GM12874 (cell line): Measurements from ENCODE around the gene NCAPD3.

Experiments
- CTCF ChIP-seq: IDR thresholded peaks from 2 replicates; pipeline ENCODE4 v1.5.1; 2011; ENCODE audit warnings: low read depth, mild to moderate bottlenecking, control low read depth, low read length, moderate library complexity; ENCODE audit not compliant: insufficient read depth

NCAPD3 gene

DNA sequence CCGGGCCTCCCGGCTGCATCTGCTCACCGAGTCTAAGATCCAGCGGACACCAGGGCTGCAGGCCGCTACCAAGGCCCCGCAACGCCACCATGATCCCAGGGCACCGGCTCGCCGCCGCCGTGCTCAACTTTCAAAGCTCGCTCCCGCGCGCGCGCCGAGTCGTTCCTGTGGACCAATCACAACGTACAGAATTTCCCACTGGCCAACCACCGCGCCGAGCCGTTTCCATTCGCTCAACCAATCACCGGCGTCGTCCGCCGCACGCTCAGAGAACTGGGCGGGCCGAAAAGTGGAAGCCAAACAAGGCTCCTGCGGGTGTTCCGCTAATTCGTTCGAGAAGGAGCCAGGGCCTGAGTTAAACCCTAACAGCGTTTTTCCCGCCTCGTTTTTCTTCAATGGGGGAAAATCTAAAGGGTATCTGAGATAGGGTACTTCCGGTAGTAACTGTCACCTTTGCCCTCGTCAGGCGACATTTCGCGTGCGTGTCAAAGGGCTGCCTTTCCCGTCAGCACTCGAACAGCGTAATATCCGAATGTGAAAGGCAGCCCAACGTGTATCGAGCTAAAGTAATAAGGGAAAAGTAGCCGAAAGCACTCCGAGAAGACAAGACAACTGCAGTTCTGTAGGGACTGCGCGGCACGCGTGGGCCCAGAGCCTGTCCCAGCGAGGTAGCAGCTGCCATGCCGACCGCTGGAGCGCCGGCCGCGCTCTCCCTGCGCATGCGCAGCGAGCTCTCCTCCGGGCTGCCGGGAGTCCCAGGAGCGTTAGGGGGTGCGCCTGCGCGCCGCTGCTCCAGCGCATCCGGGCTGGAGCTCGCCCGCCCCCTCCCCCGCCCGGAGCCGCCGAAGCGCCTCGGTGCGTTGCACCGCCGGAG is at the start of gene NCAPD3, which contains the start of gene VPS26B:
Gene NCAPD3, minus strand, starts transcription at position 132 of the 874 bp plus-strand sequence. Its CDS starts 41 bp downstream, at position 91.
Gene VPS26B, plus strand, starts transcription at position 836 of the 874 bp plus-strand sequence. CDS start 452 bp downstream, outside the sequence.
- TF ChIP-seq CTCF = no peak

DNA sequence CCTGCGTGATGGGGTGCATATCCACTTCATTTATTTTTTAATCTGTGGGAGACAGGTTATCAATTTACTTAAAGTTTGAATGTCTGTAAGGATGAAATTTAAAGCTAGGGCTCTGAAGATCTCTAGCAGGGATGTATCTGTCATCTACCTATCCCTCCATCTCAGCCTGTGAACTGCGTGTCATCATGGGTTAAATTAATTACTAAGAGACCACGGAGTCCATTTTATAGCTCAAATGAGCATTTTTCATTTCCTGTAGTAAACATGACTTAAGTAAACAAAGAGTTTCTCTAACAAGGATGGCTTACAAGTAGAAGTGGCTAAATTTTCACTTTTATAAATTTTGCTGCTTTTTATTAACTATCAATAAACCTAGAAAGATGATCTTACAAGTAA is 49.5 kb upstream of the NCAPD3 start:
- TF ChIP-seq CTCF = no peak

DNA sequence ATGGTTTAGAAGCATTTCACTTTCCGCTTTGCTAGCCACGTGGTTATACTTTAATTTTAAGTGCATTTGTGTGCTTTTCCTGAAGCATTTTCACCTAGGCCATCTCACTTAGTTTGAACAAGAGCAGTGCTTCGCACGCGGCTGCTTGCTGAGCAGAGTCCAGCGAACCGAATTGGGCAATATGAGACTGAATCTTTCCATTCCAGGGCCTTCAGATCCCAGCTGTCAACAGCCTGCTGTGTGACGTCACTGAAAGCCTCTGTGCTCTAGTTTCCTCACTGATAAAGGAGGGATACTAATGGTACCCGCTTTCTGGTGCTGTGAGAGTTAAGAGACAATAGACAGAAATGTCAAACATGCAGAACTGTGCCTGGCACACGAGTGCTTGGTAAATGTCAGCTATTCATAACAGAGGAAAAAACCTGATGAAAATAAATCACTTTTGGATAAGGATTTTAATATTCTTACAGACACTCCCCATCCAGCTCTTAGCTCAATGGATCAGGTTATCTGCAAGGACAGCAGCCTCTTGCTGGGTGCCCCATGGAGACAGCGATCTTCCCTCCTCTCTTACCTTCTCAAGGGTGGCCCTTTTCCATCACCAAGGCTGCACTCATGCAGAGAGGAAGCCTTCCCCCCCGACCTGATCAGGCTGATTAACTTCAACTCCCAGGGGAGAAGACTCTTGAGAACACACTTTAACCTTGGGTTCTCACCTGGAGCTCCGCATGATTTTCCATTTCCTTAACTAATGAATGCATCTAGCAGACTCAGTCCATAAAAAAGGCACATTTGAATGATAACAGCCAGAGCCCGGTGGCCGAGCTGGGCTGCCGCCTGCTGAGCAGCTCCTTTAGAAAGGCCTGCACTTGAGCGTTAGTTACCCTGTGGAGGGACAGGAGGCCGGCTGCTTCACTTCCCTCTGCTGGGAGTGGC is 48.9 kb upstream of the NCAPD3 start:
- TF ChIP-seq CTCF = no peak

- no peak for TF ChIP-seq CTCF
Observed at GRCh38 chr11:134271978-134272377, 48.2 kb upstream of the NCAPD3 start.

DNA sequence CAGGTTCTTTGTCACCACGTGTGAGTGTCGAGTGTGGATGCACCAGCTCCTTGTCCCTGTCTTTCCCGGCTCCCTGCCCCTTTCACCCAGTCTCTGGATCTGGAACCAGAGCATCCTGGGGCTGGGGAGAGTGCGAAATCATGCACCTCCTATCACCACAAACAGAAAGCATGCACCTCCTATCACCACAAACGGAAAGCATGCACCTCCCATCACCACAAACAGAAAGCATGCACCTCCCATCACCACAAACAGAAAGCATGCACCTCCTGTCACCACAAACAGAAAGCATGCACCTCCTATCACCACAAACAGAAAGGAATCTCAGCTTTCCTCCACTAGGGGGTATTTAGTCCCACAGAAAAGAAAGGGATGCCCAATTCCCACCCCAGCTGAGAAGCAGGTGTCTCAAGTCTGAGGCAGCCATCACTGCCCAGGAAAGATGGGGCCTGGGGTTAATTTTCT is 46.5 kb upstream of the NCAPD3 start:
- TF ChIP-seq CTCF = no peak

GRCh38 chr11:134267966-134268365 is 44.2 kb upstream of the NCAPD3 start:
- no peak for TF ChIP-seq CTCF

DNA sequence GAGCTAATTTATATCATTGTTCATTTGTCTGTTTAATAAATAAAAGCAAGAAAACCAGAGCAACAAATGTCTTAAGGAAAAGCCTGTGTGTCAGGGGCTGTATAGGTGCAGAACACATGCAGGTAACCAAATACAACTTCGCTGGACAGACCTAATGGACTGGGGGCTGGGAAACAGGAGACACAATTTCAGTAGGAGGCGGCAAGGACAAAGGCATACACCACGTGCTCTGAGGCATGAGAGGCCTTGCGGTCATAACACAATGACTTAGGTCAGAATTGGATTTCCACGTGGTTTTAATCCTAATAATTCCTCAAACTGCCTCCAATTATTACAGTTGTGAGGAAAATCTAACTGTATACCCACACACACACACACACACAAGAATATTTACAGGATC is 43.7 kb upstream of the NCAPD3 start:
- TF ChIP-seq CTCF = no peak
